CD1c-positive myeloid dendritic cell (primary cell): Measurements from ENCODE around the gene WDR55.
"Not testable (repeated sequence)": the region's sequence is repeated elsewhere in the genome, so short reads cannot be mapped to it uniquely, and the experiment has no call there.

ENCODE experiments used
- DNase-seq: peaks from one replicate; pipeline ENCODE4 v3.0.0-alpha.2; 2016; ENCODE audit errors: extremely low spot score

The WDR55 gene

GRCh38 chr5:140647042-140647419 lies 17.7 kb upstream of the WDR55 start:
- DNase-seq: no peak

DNA sequence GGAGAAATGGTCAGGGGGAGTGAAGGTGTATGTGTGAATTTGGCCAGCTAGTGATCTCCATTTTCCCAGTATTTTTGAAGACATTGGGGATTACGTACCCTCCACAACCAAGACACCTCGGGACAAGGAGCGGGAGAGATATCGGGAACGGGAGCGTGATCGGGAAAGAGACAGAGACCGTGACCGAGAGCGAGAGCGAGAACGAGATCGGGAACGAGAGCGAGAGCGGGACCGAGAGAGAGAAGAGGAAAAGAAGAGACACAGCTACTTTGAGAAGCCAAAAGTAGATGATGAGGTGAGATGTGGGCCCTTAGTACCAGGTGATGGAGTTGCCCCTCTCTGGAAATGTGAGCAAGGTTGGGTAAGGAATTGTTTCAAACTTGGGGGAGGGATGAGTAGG lies 5.8 kb upstream of the WDR55 start:
- no peak for DNase-seq

DNA sequence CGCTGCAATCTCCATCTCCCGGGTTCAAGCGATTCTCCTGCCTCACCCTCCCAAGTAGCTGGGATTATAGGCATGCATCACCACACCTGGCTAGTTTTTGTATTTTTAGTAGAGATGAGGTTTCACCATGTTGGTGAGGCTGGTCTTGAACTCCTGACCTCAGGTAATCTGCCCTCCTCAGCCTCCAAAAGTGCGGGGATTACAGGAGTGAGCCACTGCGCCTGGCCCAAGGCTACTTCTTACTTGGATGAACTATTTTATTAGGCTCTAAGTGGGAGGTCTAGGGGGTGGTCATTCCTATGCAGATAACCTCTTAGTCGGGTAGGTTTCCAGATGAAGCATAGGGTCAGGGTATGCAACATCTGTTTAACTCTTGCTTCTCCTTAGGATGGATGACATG lies 4.3 kb upstream of the WDR55 start:
- not testable (repeated sequence) for DNase-seq

DNA sequence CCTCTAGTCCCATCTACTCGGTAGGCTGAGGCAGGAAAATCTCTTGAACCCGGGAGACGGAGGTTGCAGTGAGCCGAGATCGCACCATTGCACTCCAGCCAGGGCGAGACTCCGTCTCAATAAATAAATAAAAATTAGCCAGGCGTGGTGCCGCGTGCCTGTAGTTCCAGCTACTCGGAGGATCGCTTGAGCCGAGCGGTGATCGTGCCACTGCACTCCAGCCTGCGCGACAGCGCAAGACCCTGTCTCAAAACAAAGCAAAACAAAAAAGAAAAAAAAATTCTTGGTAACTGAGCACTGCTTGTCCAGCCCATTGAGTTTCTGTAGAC lies 710 bp upstream of the WDR55 start:
- no peak for DNase-seq

DNA sequence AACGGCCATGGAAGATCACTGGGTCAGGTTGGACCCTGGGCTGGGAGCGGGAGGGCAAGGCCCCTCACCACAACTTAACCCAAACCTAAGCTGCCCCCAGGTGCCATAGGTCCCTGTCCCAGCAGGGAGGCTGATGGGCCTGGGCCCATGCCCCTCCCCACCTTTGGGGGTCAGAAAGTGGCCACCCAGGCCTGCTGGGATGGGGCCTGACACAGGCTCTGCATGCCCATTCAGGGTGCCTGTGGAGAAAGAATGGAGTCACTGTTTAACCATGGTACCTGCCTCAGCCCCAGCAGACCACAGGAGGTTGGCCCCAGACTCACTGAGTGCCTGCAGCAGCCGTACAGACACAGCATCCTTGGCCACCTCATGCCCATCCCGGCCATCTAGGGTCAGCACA lies 6.3 kb downstream of the WDR55 start:
- DNase-seq: not testable (repeated sequence)

GRCh38 chr5:140671472-140672125 lies 6.9 kb downstream of the WDR55 start:
- no peak for DNase-seq

- DNase-seq: peak; percentile 29
Observed at GRCh38 chr5:140672455-140673186, 7.9 kb downstream of the WDR55 start.

GRCh38 chr5:140673187-140673976 lies 8.7 kb downstream of the WDR55 start, which contains the start of gene DND1:
Gene DND1, minus strand, starts transcription at chr5:140673576. Its CDS starts 34 bp downstream, at chr5:140673542.
- DNase-seq: no peak

- DNase-seq: no peak
Observed at GRCh38 chr5:140674211-140674610, 9.5 kb downstream of the WDR55 start.

- no peak for DNase-seq
Observed at GRCh38 chr5:140674629-140675028, 9.9 kb downstream of the WDR55 start.

DNA sequence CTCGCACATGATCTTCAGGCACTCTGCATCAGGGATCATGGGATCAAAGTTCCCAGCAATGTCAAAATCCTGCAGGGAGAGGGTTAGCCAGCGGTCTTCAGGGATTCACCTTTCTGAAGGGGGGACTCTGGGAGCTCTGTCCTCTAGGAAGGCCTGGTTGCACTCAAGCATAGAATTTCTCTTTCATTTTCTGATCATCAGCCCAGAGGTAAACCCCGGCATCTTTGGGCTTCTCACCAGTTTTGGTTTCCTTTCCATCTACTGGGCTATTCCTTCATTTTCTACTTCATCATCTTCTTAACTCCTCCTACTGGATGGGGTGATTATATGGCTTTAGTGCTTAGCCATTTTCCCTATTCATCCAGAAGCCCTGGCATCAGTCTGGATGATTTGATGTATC lies 13.2 kb downstream of the WDR55 start:
- no peak for DNase-seq

GRCh38 chr5:140678993-140679392 lies 14.3 kb downstream of the WDR55 start:
- DNase-seq: no peak

DNA sequence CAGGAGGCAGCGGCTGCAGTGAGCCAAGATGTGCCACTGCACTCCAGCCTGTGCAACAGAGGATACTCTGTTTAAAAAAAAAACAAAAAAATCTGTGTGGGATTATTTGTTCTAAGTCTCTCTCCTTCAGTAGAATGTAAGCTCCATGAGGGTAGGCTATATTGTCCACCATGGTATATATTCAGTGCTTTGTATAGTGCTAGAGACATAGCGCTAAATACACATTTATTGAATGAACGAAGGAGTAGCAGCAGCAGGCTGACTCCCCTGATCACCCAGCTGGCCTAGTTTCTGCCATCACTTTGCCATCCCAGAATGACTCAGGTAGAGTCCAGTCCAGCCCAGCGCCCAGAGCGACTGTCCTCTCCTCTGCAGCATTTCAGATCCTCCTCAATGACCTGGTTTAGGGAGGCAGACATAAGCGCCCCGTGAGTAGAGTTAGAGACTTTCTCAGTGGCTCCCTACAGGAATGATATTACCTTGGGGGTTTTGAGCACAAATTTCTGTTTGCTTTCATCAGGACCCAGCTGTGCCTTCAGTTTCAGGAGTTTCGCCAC lies 25.8 kb downstream of the WDR55 start:
- DNase-seq: no peak

GRCh38 chr5:140690941-140691924 lies 26.5 kb downstream of the WDR55 start, which contains the start of the genes HARS1 and HARS2:
Gene HARS1, minus strand, starts transcription at chr5:140691370. Its CDS starts 66 bp downstream, at chr5:140691304.
Gene HARS2, plus strand, starts transcription at chr5:140691455. Its CDS starts 194 bp downstream, at chr5:140691649.
- peak; percentile 97 for DNase-seq

GRCh38 chr5:140694276-140694675 lies 29.6 kb downstream of the WDR55 start:
- no peak for DNase-seq

DNA sequence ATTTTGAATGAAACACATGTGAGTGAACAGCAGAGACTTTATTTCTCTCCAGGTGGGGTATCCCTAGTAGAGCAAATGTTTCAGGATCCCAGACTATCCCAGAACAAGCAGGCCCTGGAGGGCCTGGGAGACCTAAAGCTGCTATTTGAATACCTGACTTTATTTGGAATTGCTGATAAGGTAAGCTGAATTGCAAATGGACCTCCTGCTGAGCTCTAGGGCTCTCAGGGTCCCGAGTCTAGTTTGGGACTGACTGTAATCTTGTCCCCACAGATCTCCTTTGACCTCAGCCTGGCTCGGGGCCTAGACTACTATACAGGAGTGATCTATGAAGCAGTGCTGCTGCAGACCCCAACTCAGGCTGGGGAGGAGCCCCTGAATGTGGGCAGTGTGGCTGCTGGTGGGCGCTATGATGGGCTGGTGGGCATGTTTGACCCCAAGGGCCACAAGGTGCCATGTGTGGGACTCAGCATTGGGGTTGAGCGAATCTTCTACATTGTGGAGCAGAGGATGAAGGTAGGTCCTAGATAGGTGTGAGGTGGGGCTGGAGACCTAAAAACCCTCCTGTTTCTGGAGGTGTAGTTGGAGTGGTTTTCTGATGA lies 32.3 kb downstream of the WDR55 start:
- no peak for DNase-seq

- DNase-seq: peak; percentile 98
Observed at GRCh38 chr5:140700177-140701144, 35.8 kb downstream of the WDR55 start, which contains the start of gene ZMAT2. Gene ZMAT2, plus strand, starts transcription at chr5:140700447. Its CDS starts 14 bp downstream, at chr5:140700461.

DNA sequence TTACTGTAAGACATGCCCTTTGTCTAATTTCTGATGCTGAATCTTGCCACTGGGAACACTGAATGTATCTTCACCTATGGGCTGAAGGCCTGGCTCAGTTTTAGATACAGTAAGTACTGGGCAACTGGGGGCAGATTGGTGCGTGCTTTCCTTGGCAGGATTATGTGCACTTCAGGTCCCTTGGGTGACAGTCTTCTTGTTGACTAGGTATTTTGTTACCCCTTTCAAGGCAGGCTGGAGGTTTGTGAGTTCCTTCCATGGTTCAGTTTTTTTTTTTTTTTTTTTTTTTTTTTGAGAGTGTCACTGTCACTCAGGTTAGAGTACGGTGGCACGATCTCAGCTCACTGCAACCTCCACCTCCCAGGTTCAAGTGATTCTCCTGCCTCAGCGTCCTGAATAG lies 43.1 kb downstream of the WDR55 start:
- no peak for DNase-seq

- DNase-seq: not testable (repeated sequence)
Observed at GRCh38 chr5:140708787-140709186, 44.1 kb downstream of the WDR55 start.
